Measurements from ENCODE around the gene PAK1.
"Not testable (repeated sequence)": the region's sequence is repeated elsewhere in the genome, so short reads cannot be mapped to it uniquely, and the experiment has no call there.

PAK1 gene

DNA sequence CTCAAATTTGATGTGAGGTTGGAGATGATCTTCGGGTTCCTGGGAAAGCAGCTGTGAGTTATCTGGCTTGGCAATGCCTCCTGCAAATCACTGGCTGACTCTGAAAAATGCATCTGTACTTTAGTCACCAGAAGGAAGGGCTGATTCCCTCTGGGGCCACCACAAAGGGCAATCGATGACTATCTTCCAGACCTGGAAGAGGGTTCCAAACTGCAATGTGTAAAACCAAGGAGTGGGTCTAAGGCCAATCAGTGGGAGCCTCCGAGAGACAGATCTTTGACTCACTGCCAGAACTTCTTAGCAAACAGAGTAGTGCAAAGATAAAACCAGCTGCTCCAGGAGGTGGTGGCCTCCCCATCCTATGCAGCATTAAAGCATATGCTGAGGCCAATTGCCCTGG is 29.1 kb upstream of the PAK1 start:
- TF ChIP-seq, protein P1, sequence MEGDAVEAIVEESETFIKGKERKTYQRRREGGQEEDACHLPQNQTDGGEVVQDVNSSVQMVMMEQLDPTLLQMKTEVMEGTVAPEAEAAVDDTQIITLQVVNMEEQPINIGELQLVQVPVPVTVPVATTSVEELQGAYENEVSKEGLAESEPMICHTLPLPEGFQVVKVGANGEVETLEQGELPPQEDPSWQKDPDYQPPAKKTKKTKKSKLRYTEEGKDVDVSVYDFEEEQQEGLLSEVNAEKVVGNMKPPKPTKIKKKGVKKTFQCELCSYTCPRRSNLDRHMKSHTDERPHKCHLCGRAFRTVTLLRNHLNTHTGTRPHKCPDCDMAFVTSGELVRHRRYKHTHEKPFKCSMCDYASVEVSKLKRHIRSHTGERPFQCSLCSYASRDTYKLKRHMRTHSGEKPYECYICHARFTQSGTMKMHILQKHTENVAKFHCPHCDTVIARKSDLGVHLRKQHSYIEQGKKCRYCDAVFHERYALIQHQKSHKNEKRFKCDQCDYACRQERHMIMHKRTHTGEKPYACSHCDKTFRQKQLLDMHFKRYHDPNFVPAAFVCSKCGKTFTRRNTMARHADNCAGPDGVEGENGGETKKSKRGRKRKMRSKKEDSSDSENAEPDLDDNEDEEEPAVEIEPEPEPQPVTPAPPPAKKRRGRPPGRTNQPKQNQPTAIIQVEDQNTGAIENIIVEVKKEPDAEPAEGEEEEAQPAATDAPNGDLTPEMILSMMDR (IDR thresholded peaks at IDR 0.05; ENCODE audit: borderline replicate concordance, insufficient read depth, low read depth, low read length), result no peak
- no peak overlapping the region for H3K4me3 ChIP-seq (ENCODE audit: low read depth, low read length)

DNA sequence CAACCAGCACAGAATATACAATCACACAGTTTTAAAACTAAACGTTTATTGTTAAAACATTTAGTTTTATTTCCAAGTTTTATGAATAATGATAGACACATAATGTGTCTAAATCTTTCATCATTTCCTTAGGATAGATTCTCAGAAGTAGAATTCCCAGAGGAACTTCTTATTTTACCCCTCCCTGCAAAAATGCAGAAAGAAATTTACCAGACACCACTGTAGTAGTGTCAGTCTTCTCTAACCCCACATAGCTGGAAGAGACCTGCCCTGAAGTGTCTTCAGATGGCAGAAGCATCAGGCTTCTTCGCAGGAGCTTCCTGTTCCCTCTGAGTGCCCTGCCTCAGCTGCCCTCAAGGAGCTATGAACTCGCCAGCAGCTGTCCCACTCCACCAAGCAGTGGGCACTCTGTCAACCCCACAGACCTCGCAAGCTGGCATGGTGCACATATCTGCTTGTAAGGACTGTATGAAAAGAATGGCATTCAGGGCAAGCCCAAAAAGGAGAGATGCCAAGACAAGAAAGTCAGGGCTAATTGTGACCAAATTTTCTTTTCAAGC is 28.5 kb upstream of the PAK1 start:
- TF ChIP-seq, protein P1 (IDR thresholded peaks at IDR 0.05; ENCODE audit: borderline replicate concordance, insufficient read depth, low read depth, low read length), result no peak

DNA sequence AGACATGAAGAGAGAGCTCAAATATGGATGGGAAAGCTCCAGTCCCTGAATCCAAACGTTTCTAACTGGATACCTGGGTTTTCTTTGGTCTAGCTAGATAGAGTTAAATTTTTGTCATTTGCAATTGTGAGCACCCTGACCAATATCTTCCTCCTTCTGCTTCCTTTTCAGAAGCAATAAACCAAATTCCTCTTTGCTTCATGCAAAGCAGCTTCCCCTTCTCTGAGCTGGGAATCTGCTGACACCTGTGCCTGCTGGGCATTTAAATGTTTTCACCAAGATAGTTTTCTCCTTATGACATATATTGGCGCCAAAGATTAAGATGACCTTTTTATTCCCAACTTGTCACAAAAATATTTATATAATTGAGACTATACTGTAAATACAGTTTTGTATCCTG is 27.9 kb upstream of the PAK1 start:
- no peak overlapping the region for H3K4me3 ChIP-seq (ENCODE audit: low read depth, low read length)
- TF ChIP-seq, protein P1 (IDR thresholded peaks at IDR 0.05; ENCODE audit: borderline replicate concordance, insufficient read depth, low read depth, low read length), result no peak

More for the DNA sequence above, 28.5 kb upstream of the PAK1 start:
- H3K4me3 ChIP-seq (ENCODE audit: low read depth, low read length), result no peak overlapping the region

DNA sequence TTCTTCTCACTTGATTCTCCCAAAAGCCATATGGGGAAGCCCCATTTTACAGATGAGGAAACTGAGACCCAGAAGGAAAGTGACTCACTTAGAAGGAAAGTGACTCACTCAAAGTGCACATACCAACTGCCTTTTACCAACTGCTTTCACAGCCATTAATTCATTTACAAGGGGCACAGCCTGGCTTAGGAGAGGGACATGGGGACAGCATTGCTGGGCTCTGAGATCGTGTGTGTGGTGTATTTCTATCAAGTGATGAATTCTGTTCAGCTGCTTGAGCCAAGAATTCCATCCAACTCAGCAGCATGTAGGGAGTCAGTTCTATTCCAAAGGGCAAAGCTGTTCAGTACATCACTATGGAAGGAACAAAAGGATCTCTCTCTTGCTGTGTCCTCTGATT is 23.5 kb upstream of the PAK1 start:
- TF ChIP-seq, protein P1 (IDR thresholded peaks at IDR 0.05; ENCODE audit: borderline replicate concordance, insufficient read depth, low read depth, low read length), result no peak
- no peak overlapping the region for H3K4me3 ChIP-seq (ENCODE audit: low read depth, low read length)

DNA sequence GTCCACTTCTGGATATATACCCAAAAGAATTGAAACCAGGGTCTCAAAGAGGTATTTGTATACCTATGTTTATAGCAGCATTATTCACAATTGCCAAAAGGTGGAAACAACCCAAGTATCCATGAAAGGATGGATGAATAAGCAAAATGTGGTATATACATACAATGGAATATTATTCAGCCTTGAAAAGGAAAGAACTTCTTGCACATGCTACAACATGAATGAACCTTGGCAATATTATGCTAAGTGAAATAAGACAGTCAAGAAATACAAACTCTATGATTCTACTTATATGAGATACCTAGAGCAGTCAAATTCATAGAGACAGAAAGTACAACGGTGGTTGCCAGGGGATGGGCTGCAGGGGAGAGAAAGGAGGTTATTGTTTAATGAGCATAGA is 21.6 kb upstream of the PAK1 start:
- no peak overlapping the region for H3K4me3 ChIP-seq (ENCODE audit: low read depth, low read length)
- TF ChIP-seq, protein P1 (IDR thresholded peaks at IDR 0.05; ENCODE audit: borderline replicate concordance, insufficient read depth, low read depth, low read length), result no peak

DNA sequence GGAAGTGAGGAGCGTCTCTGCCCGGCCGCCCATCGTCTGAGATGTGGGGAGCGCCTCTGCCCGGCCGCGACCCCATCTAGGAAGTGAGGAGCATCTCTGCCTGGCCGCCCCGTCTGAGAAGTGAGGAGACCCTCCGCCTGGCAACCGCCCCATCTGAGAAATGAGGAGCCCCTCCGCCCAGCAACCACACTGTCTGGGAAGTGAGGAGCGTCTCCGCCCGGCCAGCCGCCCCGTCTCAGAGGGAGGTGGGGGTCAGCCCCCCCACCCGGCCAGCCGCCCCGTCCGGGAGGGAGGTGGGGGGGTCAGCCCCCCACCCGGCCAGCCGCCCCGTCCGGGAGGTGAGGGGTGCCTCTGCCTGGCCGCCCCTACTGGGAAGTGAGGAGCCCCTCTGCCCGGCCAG is 16.1 kb upstream of the PAK1 start:
- not testable (repeated sequence) for H3K4me3 ChIP-seq (ENCODE audit: low read depth, low read length)

DNA sequence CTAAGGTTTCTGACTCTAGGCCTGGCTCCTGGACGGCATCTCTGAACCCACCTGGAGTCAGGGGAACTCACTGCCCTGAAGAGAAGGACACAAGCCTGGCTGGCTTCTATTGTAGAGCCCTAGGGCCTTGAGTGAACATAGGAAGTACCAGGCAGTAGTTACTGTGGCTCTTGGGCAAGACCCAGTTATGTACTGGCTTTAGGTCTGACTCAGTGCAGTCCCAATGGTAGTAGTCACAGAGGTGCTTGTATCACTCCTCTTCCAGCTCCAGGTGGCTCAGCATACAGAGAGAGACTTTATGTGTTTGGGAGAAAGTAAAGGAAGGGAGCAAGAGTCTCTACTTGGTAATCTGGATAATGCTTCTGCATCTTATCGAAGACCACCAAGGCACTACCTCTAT is 13.9 kb upstream of the PAK1 start:
- TF ChIP-seq, protein P1 (IDR thresholded peaks at IDR 0.05; ENCODE audit: borderline replicate concordance, insufficient read depth, low read depth, low read length), result no peak

More for the DNA sequence above, 13.9 kb upstream of the PAK1 start:
- H3K4me3 ChIP-seq (ENCODE audit: low read depth, low read length), result no peak overlapping the region
